ENCODE results near the gene EIF5. TPM values are rescaled to one million over a fixed set of nuclear protein-coding genes. Genes with fewer than 3 reads are reported as not detected.
A peak's percentile ranks its signal among the peaks of the same experiment; 100 is the strongest.

EIF5 gene
- 125 and 142 TPM in 2 replicates for total RNA-seq (2012; rRNA removed)

DNA sequence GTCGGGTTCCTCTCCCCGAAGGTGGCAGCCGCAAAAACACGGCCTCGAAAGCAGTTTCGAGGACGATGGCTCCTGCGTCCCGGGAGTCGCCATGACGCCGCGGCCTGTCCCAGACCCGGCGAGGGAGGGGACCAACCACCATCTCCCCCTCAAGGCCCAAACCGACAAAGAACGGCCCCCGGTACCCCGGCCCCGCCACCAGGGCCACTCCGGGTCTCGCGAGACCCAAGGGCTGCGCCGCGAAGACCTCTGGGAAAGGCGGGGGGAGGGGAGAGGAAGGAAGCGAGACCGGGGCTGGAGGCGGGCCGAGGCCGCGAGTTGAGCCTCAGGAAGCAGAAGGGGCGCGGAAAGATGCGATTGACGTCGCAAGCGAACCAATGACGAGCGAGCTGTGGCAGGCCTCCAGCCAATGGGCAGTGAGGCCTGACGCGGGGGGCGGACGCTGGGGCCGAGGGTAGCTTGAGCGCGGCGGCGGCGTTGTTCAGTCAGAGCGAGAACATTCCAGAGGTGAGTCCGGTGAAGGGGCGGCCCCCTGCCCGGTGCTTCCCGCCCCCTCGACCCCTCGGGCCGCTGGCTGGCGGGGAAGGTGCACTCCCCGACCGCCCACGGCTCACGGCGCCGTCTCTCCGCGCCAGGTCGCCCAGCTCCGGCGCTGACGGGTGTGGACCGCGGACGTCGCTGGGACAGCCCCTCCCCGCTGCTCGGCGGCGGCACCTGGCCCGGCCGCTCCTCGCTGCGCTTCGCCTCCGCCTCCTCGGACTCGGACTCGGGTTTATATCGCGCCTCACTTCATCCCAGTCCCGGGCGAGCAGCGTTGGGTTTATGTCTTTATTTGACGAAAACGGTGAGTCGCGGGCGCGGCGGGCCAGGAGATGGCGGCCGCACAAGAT, at the start of gene EIF5:
TSS of gene EIF5 (plus strand) at position 484 of the 890 bp plus-strand sequence. CDS start 1,624 bp downstream, outside the sequence.
- H3K9me3 ChIP-seq (replicated peaks; ENCODE audit: low read length), result no peaks in the 10 kb centered on the region
- H3K4me3 ChIP-seq (ENCODE audit: low read length), result peak within 1 kb of the TSS; percentile 91
- H3K36me3 ChIP-seq (ENCODE audit: insufficient read depth, low read length), result peaks cover 42% of the 10 kb centered on the region
- H3K9ac ChIP-seq (ENCODE audit: low read depth, low read length), result peak within 1 kb of the TSS; percentile 100
- peaks cover 19% of the 10 kb centered on the region for H3K4me1 ChIP-seq (ENCODE audit: control insufficient read depth, insufficient read depth, low read length)
- H3K4me2 ChIP-seq (ENCODE audit: low read length), result peak within 1 kb of the TSS; percentile 94
- H3K27me3 ChIP-seq (ENCODE audit: control insufficient read depth, insufficient read depth, low read length), result no peaks in the 10 kb centered on the region

DNA sequence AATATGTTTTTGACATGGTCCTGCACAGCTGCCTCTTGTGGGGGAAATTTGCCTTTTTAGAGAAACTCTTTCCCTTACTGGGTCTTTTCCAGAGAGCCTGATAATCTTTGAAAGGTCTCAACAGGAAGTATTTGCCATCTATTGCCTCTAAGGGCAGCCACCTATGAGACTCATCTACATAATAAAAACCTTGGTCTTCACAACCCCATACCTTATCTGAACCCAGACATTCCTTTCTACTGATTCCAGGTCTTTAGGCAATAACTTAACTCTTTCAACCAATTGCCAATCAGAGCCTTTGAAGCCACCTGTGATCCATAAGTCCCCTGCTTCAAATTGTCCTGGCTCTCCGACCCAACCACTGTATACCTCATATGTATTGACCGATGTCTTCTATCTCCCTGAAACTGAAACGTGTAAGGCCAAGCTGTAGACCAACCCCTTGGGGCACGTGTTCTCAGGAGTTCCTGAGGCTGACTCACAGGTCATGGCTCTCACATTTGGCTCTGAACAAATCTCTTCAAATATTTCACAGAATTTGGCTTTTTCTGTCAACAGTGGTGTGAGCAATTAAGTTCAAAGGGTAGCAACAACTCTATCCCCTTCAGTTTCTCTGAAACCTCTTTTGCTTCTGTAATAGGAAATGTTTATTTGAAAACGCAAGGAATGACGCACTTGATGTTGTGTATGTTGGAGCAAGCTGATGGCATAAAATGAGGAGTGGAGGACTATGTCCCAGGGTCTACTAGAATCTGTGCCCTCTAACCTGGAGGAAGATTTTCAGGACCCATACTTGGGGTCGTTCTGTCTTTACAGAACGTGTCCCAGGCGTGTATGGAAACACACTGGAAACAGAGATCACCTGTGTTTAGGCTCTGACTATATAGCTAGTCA, 49.2 kb upstream of the EIF5 start:
- H3K4me3 ChIP-seq (ENCODE audit: low read length), result no peak overlapping the region
- H3K9me3 ChIP-seq (replicated peaks; ENCODE audit: low read length), result no peaks in the 10 kb centered on the region
- no peak overlapping the region for H3K4me2 ChIP-seq (ENCODE audit: low read length)
- H3K36me3 ChIP-seq (ENCODE audit: insufficient read depth, low read length), result no peaks in the 10 kb centered on the region
- peaks cover 70% of the 10 kb centered on the region for H3K27me3 ChIP-seq (ENCODE audit: control insufficient read depth, insufficient read depth, low read length)
- H3K9ac ChIP-seq (ENCODE audit: low read depth, low read length), result no peak overlapping the region
- no peaks in the 10 kb centered on the region for H3K4me1 ChIP-seq (ENCODE audit: control insufficient read depth, insufficient read depth, low read length)

DNA sequence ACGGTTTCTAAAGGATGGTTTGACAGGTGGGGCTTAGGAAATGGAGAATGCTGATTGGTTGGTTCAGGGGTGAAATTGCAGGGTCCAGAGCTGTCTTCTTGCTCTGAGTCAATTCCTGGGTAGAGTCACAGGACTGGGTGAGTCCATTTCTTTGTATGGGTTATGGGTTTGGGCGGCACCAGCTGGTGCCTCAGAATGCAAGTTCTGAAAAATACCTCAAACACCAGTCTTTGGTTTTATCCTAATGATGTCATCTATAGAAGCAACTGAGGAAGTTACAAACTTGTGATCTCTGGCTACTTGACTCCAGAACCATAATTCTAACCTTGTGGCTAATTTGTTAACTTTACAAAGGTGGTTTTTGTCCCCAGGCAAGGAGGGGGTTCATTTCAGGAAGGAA, 47.6 kb upstream of the EIF5 start:
- H3K36me3 ChIP-seq (ENCODE audit: insufficient read depth, low read length), result no peaks in the 10 kb centered on the region
- H3K9ac ChIP-seq (ENCODE audit: low read depth, low read length), result no peak overlapping the region
- no peaks in the 10 kb centered on the region for H3K9me3 ChIP-seq (replicated peaks; ENCODE audit: low read length)

DNA sequence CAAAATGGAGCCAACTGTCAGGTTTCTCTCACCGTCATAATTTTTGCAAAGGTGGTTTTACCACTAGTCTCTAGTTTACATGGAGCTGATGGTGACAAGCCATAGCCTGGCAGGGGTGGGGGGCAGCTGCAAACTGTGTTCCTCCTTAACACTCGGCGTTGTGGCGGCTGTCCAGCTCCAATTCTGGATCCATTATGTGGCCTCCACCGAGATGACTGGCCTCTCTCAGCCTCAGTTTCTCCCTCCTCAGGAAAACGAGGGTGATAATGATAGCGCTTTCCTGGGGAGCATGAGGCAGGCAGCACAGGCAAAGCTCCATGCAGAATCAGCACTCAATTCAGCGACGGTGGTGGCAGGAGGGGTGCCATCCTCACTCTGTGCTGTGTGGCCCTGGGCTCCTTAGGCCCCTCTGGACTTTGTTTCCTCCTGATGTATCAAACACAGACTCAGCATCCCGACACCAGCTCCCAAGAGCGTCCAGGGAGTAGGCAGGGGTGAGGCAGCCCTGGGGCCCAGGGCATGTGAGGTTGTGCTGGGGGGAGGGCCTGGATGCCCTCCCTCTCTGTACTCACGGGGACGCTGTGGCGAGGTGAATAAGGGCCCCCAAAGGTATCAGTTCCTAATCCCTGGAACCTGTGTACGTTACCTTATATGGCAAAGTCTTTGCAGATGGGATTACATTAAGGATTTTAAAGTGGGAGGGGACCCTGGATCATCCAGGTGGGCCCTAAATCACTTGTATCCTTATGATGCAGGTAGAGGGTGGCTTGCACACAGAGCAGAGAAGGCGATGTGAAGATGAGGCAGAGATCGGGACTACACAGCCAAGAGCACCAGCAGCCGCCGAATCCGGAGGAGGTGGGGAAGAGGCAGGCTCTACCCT, 46.8 kb upstream of the EIF5 start:
- no peak overlapping the region for H3K9ac ChIP-seq (ENCODE audit: low read depth, low read length)

More for the DNA sequence above, 47.6 kb upstream of the EIF5 start:
- H3K4me1 ChIP-seq (ENCODE audit: control insufficient read depth, insufficient read depth, low read length), result no peaks in the 10 kb centered on the region
- H3K4me2 ChIP-seq (ENCODE audit: low read length), result no peak overlapping the region
- peaks cover 75% of the 10 kb centered on the region for H3K27me3 ChIP-seq (ENCODE audit: control insufficient read depth, insufficient read depth, low read length)
- H3K4me3 ChIP-seq (ENCODE audit: low read length), result no peak overlapping the region

DNA sequence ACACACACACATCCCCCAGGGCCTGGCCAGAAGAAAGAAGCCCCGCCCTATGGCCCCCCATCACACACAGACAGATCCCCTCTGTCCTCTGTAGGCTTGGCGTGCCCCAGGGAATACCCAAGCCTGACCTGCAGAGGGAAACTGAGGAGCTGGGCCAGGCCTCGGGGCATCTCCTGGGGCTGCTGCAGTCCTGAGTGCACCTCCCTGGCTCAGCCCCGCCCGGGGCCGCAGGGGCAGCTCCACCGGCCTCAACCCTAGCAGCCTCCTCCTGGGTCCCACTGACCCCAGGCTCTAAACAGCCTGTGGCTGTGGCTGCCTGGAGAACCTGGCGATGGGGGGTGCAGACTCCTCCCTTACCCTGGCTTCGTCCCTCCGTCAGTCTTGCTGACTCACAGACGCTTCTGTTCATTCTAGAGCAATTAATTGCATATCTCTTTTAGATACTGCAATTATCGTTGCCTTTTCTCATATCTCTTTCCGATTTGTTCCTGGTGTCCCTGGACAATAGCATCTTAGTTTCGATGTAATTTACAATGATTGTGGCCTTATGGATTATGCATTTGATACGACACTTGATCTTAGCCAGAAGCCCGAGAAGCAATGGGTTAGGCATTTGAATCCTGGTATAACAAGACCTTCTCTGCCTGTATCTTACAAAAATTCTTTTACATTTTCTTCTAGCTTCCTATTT, 45.8 kb upstream of the EIF5 start:
- H3K4me2 ChIP-seq (ENCODE audit: low read length), result no peak overlapping the region
- H3K27me3 ChIP-seq (ENCODE audit: control insufficient read depth, insufficient read depth, low read length), result peaks cover 74% of the 10 kb centered on the region
- no peak overlapping the region for H3K9ac ChIP-seq (ENCODE audit: low read depth, low read length)
- no peaks in the 10 kb centered on the region for H3K9me3 ChIP-seq (replicated peaks; ENCODE audit: low read length)
- H3K4me3 ChIP-seq (ENCODE audit: low read length), result no peak overlapping the region
- H3K36me3 ChIP-seq (ENCODE audit: insufficient read depth, low read length), result no peaks in the 10 kb centered on the region
- no peaks in the 10 kb centered on the region for H3K4me1 ChIP-seq (ENCODE audit: control insufficient read depth, insufficient read depth, low read length)

More for the DNA sequence above, 46.8 kb upstream of the EIF5 start:
- Histone ChIP-seq H3K36me3 (ENCODE audit: insufficient read depth, low read length) (no peaks in the 10 kb centered on the region), H3K9me3 (replicated peaks; ENCODE audit: low read length) (no peaks in the 10 kb centered on the region), H3K4me3 (ENCODE audit: low read length) (no peak overlapping the region), H3K4me2 (ENCODE audit: low read length) (no peak overlapping the region), H3K27me3 (ENCODE audit: control insufficient read depth, insufficient read depth, low read length) (peaks cover 76% of the 10 kb centered on the region), H3K4me1 (ENCODE audit: control insufficient read depth, insufficient read depth, low read length) (no peaks in the 10 kb centered on the region)

DNA sequence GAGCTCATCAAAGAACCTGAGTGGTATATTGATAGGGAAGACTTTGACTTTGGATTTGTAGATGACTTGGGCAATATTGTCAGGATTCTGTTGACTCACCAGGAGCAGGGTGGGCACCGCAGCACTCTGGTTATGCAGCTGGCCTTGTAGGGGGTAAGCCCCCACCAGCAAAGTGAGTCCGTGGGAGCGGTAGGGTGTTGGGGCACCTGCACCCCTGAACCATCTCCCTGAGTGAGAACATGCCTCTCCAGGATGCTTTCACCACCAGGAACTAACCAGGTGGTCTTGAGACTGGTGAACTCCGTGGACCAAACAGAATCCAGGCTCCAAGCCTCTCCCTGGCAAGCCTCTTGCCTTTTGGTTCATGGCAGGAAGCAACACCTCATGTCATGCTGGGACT, 44.0 kb upstream of the EIF5 start:
- Histone ChIP-seq H3K27me3 (ENCODE audit: control insufficient read depth, insufficient read depth, low read length) (peaks cover 61% of the 10 kb centered on the region), H3K9me3 (replicated peaks; ENCODE audit: low read length) (no peaks in the 10 kb centered on the region), H3K4me2 (ENCODE audit: low read length) (no peak overlapping the region), H3K4me3 (ENCODE audit: low read length) (no peak overlapping the region), H3K9ac (ENCODE audit: low read depth, low read length) (no peak overlapping the region), H3K36me3 (ENCODE audit: insufficient read depth, low read length) (no peaks in the 10 kb centered on the region), H3K4me1 (ENCODE audit: control insufficient read depth, insufficient read depth, low read length) (no peaks in the 10 kb centered on the region)

DNA sequence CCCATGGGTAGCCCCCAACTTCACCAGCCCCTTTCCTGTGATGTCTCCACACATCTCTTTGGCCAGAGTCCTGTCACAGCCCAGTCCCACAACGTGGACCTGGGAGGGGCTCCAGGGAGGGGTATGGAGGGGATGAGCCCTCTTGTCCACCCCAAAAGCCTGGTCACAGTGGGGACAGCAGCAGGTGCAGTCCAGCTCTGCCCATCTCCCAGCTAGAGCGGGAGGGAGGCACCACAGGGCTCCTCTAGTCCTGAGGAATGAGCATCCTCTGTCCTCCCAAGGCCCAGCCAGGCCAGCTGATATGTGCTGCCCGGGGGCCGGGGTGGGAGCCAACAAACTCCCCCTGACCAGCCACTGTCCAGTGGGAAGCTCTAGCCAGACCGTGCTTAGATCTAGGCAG, 43.5 kb upstream of the EIF5 start:
- H3K4me2 ChIP-seq (ENCODE audit: low read length), result no peak overlapping the region
- no peaks in the 10 kb centered on the region for H3K36me3 ChIP-seq (ENCODE audit: insufficient read depth, low read length)

DNA sequence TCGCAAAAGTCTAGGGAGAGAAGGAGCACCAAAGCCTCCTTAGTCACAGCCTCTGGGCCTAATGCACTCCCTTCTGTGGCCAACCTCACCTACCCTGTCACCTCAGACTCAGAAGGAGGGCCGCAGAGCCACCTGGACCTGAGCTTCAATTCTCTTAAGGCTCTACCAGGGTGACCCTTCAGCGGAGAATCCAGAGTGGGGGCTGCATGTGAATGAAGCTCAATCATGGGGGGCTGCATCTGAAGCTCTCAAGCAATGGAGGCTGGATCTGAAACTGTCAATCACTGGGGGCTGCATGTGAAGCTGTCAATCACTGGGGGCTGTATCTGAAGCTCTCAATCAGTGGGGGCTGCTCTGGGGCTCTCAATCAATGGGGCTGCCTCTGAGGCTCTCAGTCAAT, 43.1 kb upstream of the EIF5 start:
- Histone ChIP-seq H3K4me1 (ENCODE audit: control insufficient read depth, insufficient read depth, low read length) (peaks cover 2% of the 10 kb centered on the region), H3K9ac (ENCODE audit: low read depth, low read length) (no peak overlapping the region), H3K4me2 (ENCODE audit: low read length) (no peak overlapping the region), H3K9me3 (replicated peaks; ENCODE audit: low read length) (no peaks in the 10 kb centered on the region), H3K36me3 (ENCODE audit: insufficient read depth, low read length) (no peaks in the 10 kb centered on the region), H3K4me3 (ENCODE audit: low read length) (no peak overlapping the region), H3K27me3 (ENCODE audit: control insufficient read depth, insufficient read depth, low read length) (peaks cover 58% of the 10 kb centered on the region)

More for the DNA sequence above, 43.5 kb upstream of the EIF5 start:
- no peaks in the 10 kb centered on the region for H3K4me1 ChIP-seq (ENCODE audit: control insufficient read depth, insufficient read depth, low read length)
- H3K9ac ChIP-seq (ENCODE audit: low read depth, low read length), result no peak overlapping the region
- no peaks in the 10 kb centered on the region for H3K9me3 ChIP-seq (replicated peaks; ENCODE audit: low read length)
- H3K4me3 ChIP-seq (ENCODE audit: low read length), result no peak overlapping the region
- peaks cover 58% of the 10 kb centered on the region for H3K27me3 ChIP-seq (ENCODE audit: control insufficient read depth, insufficient read depth, low read length)

DNA sequence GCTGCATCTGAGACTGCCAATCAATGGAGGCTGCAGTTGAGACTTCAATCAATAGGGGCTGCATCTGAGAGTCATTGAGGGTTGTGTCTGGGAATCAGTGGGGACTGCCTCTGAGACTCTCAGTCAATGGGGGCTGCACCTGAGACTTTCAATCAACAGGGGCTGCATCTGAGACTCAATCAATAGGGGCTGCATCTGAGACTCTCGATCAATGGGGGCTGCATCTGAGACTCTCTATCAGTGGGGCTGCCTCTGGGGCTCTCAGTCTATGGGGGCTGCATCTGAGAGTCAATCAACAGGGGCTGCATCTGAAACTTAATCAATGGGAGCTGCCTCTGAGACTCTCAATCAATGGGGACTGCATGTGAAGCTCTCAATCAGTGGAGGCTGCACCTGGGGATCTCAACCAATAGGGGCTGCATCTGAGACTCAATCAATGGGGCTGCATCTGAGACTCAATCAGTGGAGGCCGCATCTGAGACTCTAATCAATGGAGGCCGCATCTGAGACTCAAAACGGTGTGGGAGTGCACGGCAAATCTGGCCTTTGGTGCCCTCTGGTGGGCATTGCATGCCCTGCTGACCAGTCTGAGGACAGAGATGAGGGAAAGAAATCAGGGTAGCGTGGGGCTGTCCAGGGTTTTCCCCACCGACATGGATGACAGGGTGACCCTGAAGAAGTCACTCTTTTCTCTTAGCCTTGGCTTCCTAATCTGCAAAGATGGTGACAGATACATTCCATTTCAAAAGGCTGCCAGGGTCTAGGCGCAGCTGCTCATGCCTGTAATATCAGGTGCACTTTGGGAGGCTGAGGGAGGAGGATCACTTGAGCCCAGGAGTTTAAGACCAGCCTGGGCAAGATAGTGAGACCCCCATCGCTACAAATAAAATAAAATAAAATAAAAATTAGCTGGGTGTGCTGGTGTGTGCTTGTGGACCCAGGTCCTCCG, 41.3 kb upstream of the EIF5 start:
- peaks cover 6% of the 10 kb centered on the region for H3K4me1 ChIP-seq (ENCODE audit: control insufficient read depth, insufficient read depth, low read length)
- no peaks in the 10 kb centered on the region for H3K9me3 ChIP-seq (replicated peaks; ENCODE audit: low read length)
- H3K36me3 ChIP-seq (ENCODE audit: insufficient read depth, low read length), result no peaks in the 10 kb centered on the region
- H3K4me2 ChIP-seq (ENCODE audit: low read length), result no peak overlapping the region
- H3K27me3 ChIP-seq (ENCODE audit: control insufficient read depth, insufficient read depth, low read length), result peaks cover 43% of the 10 kb centered on the region
- no peak overlapping the region for H3K4me3 ChIP-seq (ENCODE audit: low read length)
- no peak overlapping the region for H3K9ac ChIP-seq (ENCODE audit: low read depth, low read length)

DNA sequence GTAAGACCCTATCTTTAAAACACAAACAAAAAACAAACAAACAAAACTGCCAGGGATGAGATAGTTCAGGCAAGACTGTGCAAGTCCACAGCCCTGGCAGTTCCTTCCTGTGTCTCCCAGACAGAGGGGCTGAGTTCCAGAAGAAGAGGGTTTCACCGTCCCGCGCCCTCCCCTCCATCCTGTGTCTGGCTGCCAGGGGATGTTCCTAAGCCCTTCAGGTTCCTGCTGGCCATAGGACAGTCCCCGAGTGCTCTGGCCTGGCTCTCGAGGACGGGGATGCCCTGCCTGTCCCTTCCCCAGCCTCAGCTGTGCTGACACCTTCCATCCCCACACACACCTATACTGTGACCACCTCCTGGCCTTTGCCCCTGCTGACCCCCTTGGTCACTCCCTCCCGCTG, 40.6 kb upstream of the EIF5 start:
- Histone ChIP-seq H3K4me2 (ENCODE audit: low read length) (no peak overlapping the region), H3K9ac (ENCODE audit: low read depth, low read length) (no peak overlapping the region), H3K27me3 (ENCODE audit: control insufficient read depth, insufficient read depth, low read length) (peaks cover 38% of the 10 kb centered on the region), H3K4me3 (ENCODE audit: low read length) (no peak overlapping the region), H3K36me3 (ENCODE audit: insufficient read depth, low read length) (no peaks in the 10 kb centered on the region), H3K4me1 (ENCODE audit: control insufficient read depth, insufficient read depth, low read length) (peaks cover 6% of the 10 kb centered on the region), H3K9me3 (replicated peaks; ENCODE audit: low read length) (no peaks in the 10 kb centered on the region)

Data from skeletal muscle satellite cell (primary cell).